ENCODE data around the gene GNMT.

DNA sequence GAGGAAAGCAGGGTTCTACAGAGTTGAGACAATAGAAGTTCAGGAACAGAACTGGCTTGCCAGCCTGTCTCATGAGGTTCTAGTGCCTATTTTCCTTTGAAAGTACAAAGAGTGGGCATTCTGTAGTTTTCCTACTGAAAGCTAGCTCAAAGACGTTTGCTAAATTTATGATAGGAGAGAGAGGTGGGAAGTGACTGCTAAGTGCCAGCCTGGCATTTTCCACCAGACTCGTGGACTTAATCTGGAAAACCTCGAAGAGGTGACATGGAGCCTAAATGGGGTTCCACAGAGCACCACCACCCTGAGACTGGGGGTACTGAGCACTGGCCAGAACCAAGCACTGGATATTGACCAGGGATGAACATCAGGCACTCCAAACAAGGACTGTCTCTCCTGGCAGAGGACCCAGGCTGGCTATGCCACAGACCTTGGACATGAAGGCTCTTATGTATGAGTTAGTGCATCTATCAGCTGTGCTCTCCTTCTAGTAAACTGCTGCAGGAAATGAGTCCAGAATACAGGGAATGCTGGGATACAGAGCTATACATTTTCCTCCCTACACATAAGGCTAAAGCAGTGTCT lies 11.3 kb downstream of the GNMT start:
- TF ChIP-seq, protein P1, sequence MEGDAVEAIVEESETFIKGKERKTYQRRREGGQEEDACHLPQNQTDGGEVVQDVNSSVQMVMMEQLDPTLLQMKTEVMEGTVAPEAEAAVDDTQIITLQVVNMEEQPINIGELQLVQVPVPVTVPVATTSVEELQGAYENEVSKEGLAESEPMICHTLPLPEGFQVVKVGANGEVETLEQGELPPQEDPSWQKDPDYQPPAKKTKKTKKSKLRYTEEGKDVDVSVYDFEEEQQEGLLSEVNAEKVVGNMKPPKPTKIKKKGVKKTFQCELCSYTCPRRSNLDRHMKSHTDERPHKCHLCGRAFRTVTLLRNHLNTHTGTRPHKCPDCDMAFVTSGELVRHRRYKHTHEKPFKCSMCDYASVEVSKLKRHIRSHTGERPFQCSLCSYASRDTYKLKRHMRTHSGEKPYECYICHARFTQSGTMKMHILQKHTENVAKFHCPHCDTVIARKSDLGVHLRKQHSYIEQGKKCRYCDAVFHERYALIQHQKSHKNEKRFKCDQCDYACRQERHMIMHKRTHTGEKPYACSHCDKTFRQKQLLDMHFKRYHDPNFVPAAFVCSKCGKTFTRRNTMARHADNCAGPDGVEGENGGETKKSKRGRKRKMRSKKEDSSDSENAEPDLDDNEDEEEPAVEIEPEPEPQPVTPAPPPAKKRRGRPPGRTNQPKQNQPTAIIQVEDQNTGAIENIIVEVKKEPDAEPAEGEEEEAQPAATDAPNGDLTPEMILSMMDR (IDR thresholded peaks at IDR 0.05; ENCODE audit: low read depth, low read length, missing input control): no peak
- TF ChIP-seq, protein P2, sequence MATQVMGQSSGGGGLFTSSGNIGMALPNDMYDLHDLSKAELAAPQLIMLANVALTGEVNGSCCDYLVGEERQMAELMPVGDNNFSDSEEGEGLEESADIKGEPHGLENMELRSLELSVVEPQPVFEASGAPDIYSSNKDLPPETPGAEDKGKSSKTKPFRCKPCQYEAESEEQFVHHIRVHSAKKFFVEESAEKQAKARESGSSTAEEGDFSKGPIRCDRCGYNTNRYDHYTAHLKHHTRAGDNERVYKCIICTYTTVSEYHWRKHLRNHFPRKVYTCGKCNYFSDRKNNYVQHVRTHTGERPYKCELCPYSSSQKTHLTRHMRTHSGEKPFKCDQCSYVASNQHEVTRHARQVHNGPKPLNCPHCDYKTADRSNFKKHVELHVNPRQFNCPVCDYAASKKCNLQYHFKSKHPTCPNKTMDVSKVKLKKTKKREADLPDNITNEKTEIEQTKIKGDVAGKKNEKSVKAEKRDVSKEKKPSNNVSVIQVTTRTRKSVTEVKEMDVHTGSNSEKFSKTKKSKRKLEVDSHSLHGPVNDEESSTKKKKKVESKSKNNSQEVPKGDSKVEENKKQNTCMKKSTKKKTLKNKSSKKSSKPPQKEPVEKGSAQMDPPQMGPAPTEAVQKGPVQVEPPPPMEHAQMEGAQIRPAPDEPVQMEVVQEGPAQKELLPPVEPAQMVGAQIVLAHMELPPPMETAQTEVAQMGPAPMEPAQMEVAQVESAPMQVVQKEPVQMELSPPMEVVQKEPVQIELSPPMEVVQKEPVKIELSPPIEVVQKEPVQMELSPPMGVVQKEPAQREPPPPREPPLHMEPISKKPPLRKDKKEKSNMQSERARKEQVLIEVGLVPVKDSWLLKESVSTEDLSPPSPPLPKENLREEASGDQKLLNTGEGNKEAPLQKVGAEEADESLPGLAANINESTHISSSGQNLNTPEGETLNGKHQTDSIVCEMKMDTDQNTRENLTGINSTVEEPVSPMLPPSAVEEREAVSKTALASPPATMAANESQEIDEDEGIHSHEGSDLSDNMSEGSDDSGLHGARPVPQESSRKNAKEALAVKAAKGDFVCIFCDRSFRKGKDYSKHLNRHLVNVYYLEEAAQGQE (IDR thresholded peaks at IDR 0.05): no peak
- no peak for TF ChIP-seq EGR1 (IDR thresholded peaks at IDR 0.05; ENCODE audit: low read depth in 2 of 2)
